HL-60 (cell line): ENCODE measurements around the gene RNF151.

ENCODE experiments used
- DNase-seq, 2 experiments: peaks; one replicate each; pipeline ENCODE4 v3.0.0-alpha.2; 2010 to 2020; ENCODE audit warnings: low read depth in 1 of 2, low spot score in 1 of 2
- H3K27ac ChIP-seq: fragments of 250-450 bp; sonication (Bioruptor Pico); replicated peaks from 2 replicates; pipeline ENCODE4 v1.5.1; 2020; ENCODE audit warnings: mild to moderate bottlenecking, moderate library complexity
- H3K27me3 ChIP-seq: fragments of 250-450 bp; sonication (Bioruptor Pico); 2 replicates; pipeline ENCODE4 v1.5.1; 2021; ENCODE audit warnings: mild to moderate bottlenecking, moderate library complexity; ENCODE audit not compliant: insufficient read depth, poor library complexity, severe bottlenecking
- H3K4me3 ChIP-seq: replicated peaks from 2 replicates; pipeline ENCODE4 v1.5.1; 2011; ENCODE audit warnings: mild to moderate bottlenecking, control low read depth, low read length; ENCODE audit not compliant: insufficient read depth
- CTCF ChIP-seq: IDR thresholded peaks from one replicate; pipeline ENCODE4 v1.5.1; 2011; ENCODE audit warnings: low read length, control low read depth, inconsistent platforms; ENCODE audit not compliant: insufficient read depth
- GABPA ChIP-seq: IDR thresholded peaks from 2 replicates; pipeline ENCODE4 v1.6.1; 2012; ENCODE audit warnings: low read depth
- POLR2AphosphoS5 ChIP-seq: IDR thresholded peaks from 2 replicates; pipeline ENCODE4 v1.6.1; 2012; ENCODE audit warnings: low read depth
- REST ChIP-seq: IDR thresholded peaks from 2 replicates; pipeline ENCODE4 v1.6.1; 2012; ENCODE audit warnings: low read depth; ENCODE audit not compliant: insufficient replicate concordance
- SPI1 ChIP-seq: IDR thresholded peaks from 2 replicates; pipeline ENCODE4 v1.6.1; 2012; ENCODE audit warnings: low read depth, mild to moderate bottlenecking, borderline replicate concordance

RNF151 gene

GRCh38 chr16:1987198-1987597, 20.5 kb downstream of the RNF151 start:
- DNase-seq, result no peak
- Histone ChIP-seq H3K27me3 (peaks cover 36% of the 10 kb centered on the region), H3K27ac (no peak overlapping the region), H3K4me3 (no peak overlapping the region)
- no peak for TF ChIP-seq SPI1
- TF ChIP-seq GABPA, result no peak
- no peak for TF ChIP-seq REST
- no peak for TF ChIP-seq CTCF

GRCh38 chr16:1989209-1990100, 22.8 kb downstream of the RNF151 start, which contains the start of gene SYNGR3:
SYNGR3 (plus strand) TSS chr16:1989970; CDS start chr16:1990103, 133 bp downstream.
- DNase-seq, result no peak
- H3K4me3 ChIP-seq, result no peak within 1 kb of the TSS; the same call in 1 of the 2 replicates
- no peak within 1 kb of the TSS for H3K27ac ChIP-seq
- H3K27me3 ChIP-seq, result peaks cover 26% of the 10 kb centered on the region
- no peak for TF ChIP-seq POLR2AphosphoS5
- TF ChIP-seq CTCF, result no peak
- no peak for TF ChIP-seq SPI1
- no peak for TF ChIP-seq GABPA
- no peak for TF ChIP-seq REST

- no peak for TF ChIP-seq SPI1
- TF ChIP-seq REST, result no peak
- no peak for TF ChIP-seq POLR2AphosphoS5
- no peak for TF ChIP-seq GABPA
- TF ChIP-seq CTCF, result no peak
- Histone ChIP-seq H3K27ac (no peak overlapping the region), H3K4me3 (no peak overlapping the region), H3K27me3 (peaks cover 26% of the 10 kb centered on the region)
- DNase-seq, result no peak
Measured at GRCh38 chr16:1990101-1990350, 23.4 kb downstream of the RNF151 start.
